Heart right ventricle (tissue), 16 donors: ENCODE data around the gene OR6C70. TPM values are rescaled to one million over a fixed set of nuclear protein-coding genes. Genes with fewer than 3 reads are reported as not detected.

ENCODE experiments used
- ATAC-seq, 8 donors: fragments of 200-7000 bp; cut with Tn5 transposase; one replicate each; pipeline ENCODE4 v1.9.1; 2020; ENCODE audit warnings: mild to moderate bottlenecking in 8 of 8, moderate library complexity in 8 of 8, moderate number of reproducible peaks in 1 of 8
- DNase-seq, 2 donors: peaks; one replicate each; pipeline ENCODE4 v3.0.0-alpha.2; 2020
- H3K27ac ChIP-seq, 10 donors: fragments of 200-600 bp; sonication (generic) in 2 of 10; one replicate each; pipeline versions ENCODE4 v1.5.0 to v1.8.0; 2020 to 2022; ENCODE audit warnings: mild to moderate bottlenecking in 3 of 10
- H3K27me3 ChIP-seq, 7 donors: fragments of 200-600 bp; one replicate each; pipeline ENCODE4 v1.8.0; 2021 to 2022; ENCODE audit warnings: mild to moderate bottlenecking in 2 of 7
- H3K36me3 ChIP-seq, 9 donors: fragments of 200-600 bp; sonication (generic) in 1 of 9; one replicate each; pipeline versions ENCODE4 v1.5.0 to v1.8.0; 2020 to 2022; ENCODE audit warnings: mild to moderate bottlenecking in 2 of 9
- H3K4me1 ChIP-seq, 9 donors: fragments of 200-600 bp; sonication (generic) in 1 of 9; one replicate each; pipeline versions ENCODE4 v1.5.0 to v1.8.0; 2020 to 2022; ENCODE audit warnings: mild to moderate bottlenecking in 4 of 9
- H3K4me3 ChIP-seq, 10 donors: fragments of 200-600 bp; sonication (generic) in 2 of 10; one replicate each; pipeline versions ENCODE4 v1.5.0 to v1.8.0; 2020 to 2022; ENCODE audit warnings: mild to moderate bottlenecking in 7 of 10, moderate library complexity in 2 of 10
- H3K9me3 ChIP-seq, 11 donors: fragments of 200-600 bp in 10 of 11; sonication (generic) in 2 of 11; one replicate each; pipeline versions ENCODE4 v1.5.0 to v1.8.0; 2013 to 2022; ENCODE audit warnings: mild to moderate bottlenecking in 2 of 11, control low read depth in 1 of 11, moderate library complexity in 1 of 11
- CTCF ChIP-seq, 9 donors: fragments of 200-600 bp; sonication (generic) in 2 of 9; IDR thresholded peaks; one replicate each; pipeline versions ENCODE4 v1.5.0 to v1.8.0; 2021 to 2022; ENCODE audit warnings: antibody characterized with exemption in 9 of 9, mild to moderate bottlenecking in 5 of 9, moderate library complexity in 1 of 9
- WGBS, 2 donors: extraction: QIAGEN DNeasy Blood & Tissue Kit; methylation state at CpG; one replicate each; pipeline ENCODE4 v1.1.7; 2013; ENCODE audit warnings: inconsistent platforms in 1 of 2; 5-methylcytosine and 5-hydroxymethylcytosine counted together
- intact Hi-C, 10 donors: fragments of 100-400 bp; cut with DNase I; formaldehyde crosslinking; loops; one replicate each; pipeline versions ENCODE4 v1.11.1 to v1.14.2; 2022
- long read RNA-seq, 3 donors: library from polyadenylated mRNA; unstranded; transcript quantifications; one replicate each; pipeline ENCODE4 v2.0.0, GENCODE V29; 2020 to 2021
- polyA plus RNA-seq, 2 donors: library from polyadenylated mRNA; stranded (reverse); fragments of 200-250 nt; gene quantifications; one replicate each; pipeline ENCODE4 v1.2.3, GENCODE V29; 2013
- total RNA-seq, 10 donors: library from RNA; stranded (reverse); fragmentation: NEBNext Ultra II Directional in 3 of 10; extraction: Animal tissue kit (Norgen Biotek cat#: 25700) in 3 of 10; gene quantifications; one replicate each; pipeline versions ENCODE4 v1.2.1 to v1.2.4, GENCODE V29; 2021 to 2023
- donor health status: Arrhythmogenic right ventricular cardiomyopathy.
- donor health status: ischemic (EF 13 %, LVEDD 7.1; RV severe dilation, severe dysfunction).
- donor health status: healthy with polysubstance abuse.
- donor health status: DM: no; HTN: yes; CAD: no.
- donor health status: DM: no; HTN: no; CAD: no.
- donor health status: ischemic (EF 25% LVEDD 6.9; RV normal size, moderate dysfunction).
- donor health status: ischemic (EF 25% LVEDD 5.7; RV mildly dilated, moderate dysfunction).
- donor health status: healthy.
- donor health status: DM: yes; HTN: yes; CAD: no.
- donor health status: Ischemic cardiomyopathy.
- donor health status: ischemic (EF 35%, LVEDD 5.7; RV mildly dilated, moderate dysfunction).
- donor health status: nonischemic (EF 11% LVEDD 7.7; RV severe dilation, severe dysfunction).
- donor health status: DM: yes; HTN: yes; CAD: no.
- donor health status: PGD.
- donor health status: ischemic (EF 29% LVEDD 5.4; RV normal size, mild dysfunction).
- donor health status: nonischemic (EF 23%, LVEDD 6.1; RV moderate dilation, normal function).

Gene OR6C70
- total RNA-seq, result under 1 TPM in 1 of 10 donors, not detected in 9; 0.28 TPM
- not detected for polyA plus RNA-seq
- long read RNA-seq, donor 1, result 0 reads
- long read RNA-seq, donor 2, result 0 reads
- long read RNA-seq, donor 3, result 0 reads

- Histone ChIP-seq H3K27me3 (no peaks in the 10 kb centered on the region), H3K9me3 (peaks cover 0 to 2% (median 0%) of the 10 kb centered on the region in 11 donors), H3K4me1 (no peaks in the 10 kb centered on the region), H3K27ac (no peak within 1 kb of the TSS), H3K4me3 (no peak within 1 kb of the TSS), H3K36me3 (no peaks in the 10 kb centered on the region)
- ATAC-seq (no peak), DNase-seq (no peak)
- no peak for TF ChIP-seq CTCF (IDR thresholded peaks at IDR 0.05)
- intact Hi-C loops, result no loop called here
- 77 to 84% methylated on average over 3 of the region's 3 CpGs for WGBS, 2 donors
Observed at GRCh38 chr12:55470088-55470829, at the start of gene OR6C70. Gene OR6C70 (minus strand): TSS chr12:55470138. CDS start chr12:55470138, 0 bp downstream.

GRCh38 chr12:55516391-55516790 lies 46.5 kb upstream of the OR6C70 start:
- H3K4me3 ChIP-seq, result no peak overlapping the region

GRCh38 chr12:55515696-55516095 lies 45.8 kb upstream of the OR6C70 start:
- Histone ChIP-seq H3K4me1 (no peaks in the 10 kb centered on the region), H3K9me3 (peaks cover 0 to 12% (median 0%) of the 10 kb centered on the region in 11 donors), H3K27me3 (no peaks in the 10 kb centered on the region), H3K4me3 (no peak overlapping the region), H3K36me3 (no peaks in the 10 kb centered on the region), H3K27ac (no peak overlapping the region)
- ATAC-seq (no peak), DNase-seq (no peak)
- intact Hi-C loops, result no loop called here
- 53 to 60% methylated on average over 1 of the region's 1 CpG for WGBS, 2 donors
- TF ChIP-seq CTCF (IDR thresholded peaks at IDR 0.05), result no peak

More at GRCh38 chr12:55516391-55516790, 46.5 kb upstream of the OR6C70 start:
- ATAC-seq (no peak), DNase-seq (no peak)
- H3K36me3 ChIP-seq, result no peaks in the 10 kb centered on the region
- H3K4me1 ChIP-seq, result no peaks in the 10 kb centered on the region
- TF ChIP-seq CTCF (IDR thresholded peaks at IDR 0.05), result no peak
- intact Hi-C loops, result no loop called here
- peaks cover 0 to 12% (median 0%) of the 10 kb centered on the region in 11 donors for H3K9me3 ChIP-seq
- H3K27ac ChIP-seq, result no peak overlapping the region
- H3K27me3 ChIP-seq, result no peaks in the 10 kb centered on the region

GRCh38 chr12:55501601-55502000 lies 31.7 kb upstream of the OR6C70 start:
- Histone ChIP-seq H3K9me3 (peaks cover 0 to 7% (median 0%) of the 10 kb centered on the region in 11 donors), H3K4me3 (no peak overlapping the region), H3K4me1 (no peaks in the 10 kb centered on the region), H3K27me3 (no peaks in the 10 kb centered on the region), H3K36me3 (no peaks in the 10 kb centered on the region), H3K27ac (no peak overlapping the region)
- 36 to 45% methylated on average over 2 of the region's 2 CpGs for WGBS, 2 donors
- ATAC-seq, result no peak
- TF ChIP-seq CTCF (IDR thresholded peaks at IDR 0.05), result no peak
- no peak for DNase-seq
- intact Hi-C loops, result no loop called here
